EL (cell line): ENCODE results near the gene ENO2.

Source experiments
- DNase-seq: peaks from one replicate; pipeline ENCODE4 v3.0.0-alpha.2; 2016

ENO2 gene

GRCh38 chr12:6914947-6915788 lies 788 bp downstream of the ENO2 start:
- peak; percentile 64 for DNase-seq

- no peak for DNase-seq
These were observed 1.5 kb downstream of the ENO2 start for GRCh38 chr12:6915789-6916285.

GRCh38 chr12:6916426-6917200 lies 2.2 kb downstream of the ENO2 start:
- DNase-seq = no peak

- DNase-seq = peak; percentile 71
These were observed 3.3 kb downstream of the ENO2 start for GRCh38 chr12:6917491-6918231.

- no peak for DNase-seq
These were observed 5.2 kb downstream of the ENO2 start for GRCh38 chr12:6919588-6919987.

- DNase-seq = no peak
These were observed 7.2 kb downstream of the ENO2 start for GRCh38 chr12:6921539-6921938.

GRCh38 chr12:6921996-6922946 lies 7.9 kb downstream of the ENO2 start:
- DNase-seq = no peak

- no peak for DNase-seq
These were observed 8.8 kb downstream of the ENO2 start for GRCh38 chr12:6923003-6923732.

GRCh38 chr12:6923851-6924250 lies 9.5 kb downstream of the ENO2 start:
- DNase-seq = no peak

GRCh38 chr12:6925239-6925539 lies 10.8 kb downstream of the ENO2 start:
- no peak for DNase-seq

GRCh38 chr12:6925540-6926279 lies 11.3 kb downstream of the ENO2 start:
- peak; percentile 91 for DNase-seq

- DNase-seq = peak; percentile 77
These were observed 13.1 kb downstream of the ENO2 start, which contains the start of gene ATN1 for GRCh38 chr12:6927379-6928021. Gene ATN1, plus strand, starts transcription at chr12:6927959. Its CDS starts 6,043 bp downstream, at chr12:6934002.

GRCh38 chr12:6928022-6928702 lies 13.8 kb downstream of the ENO2 start:
- DNase-seq = no peak

GRCh38 chr12:6928703-6929407 lies 14.5 kb downstream of the ENO2 start:
- no peak for DNase-seq

- DNase-seq = no peak
These were observed 15.4 kb downstream of the ENO2 start for GRCh38 chr12:6929466-6930452.

GRCh38 chr12:6932766-6933165 lies 18.4 kb downstream of the ENO2 start:
- no peak for DNase-seq

GRCh38 chr12:6934110-6934509 lies 19.7 kb downstream of the ENO2 start:
- peak; percentile 68 for DNase-seq
